Gastroesophageal sphincter (tissue), 3 donors: Measurements from ENCODE around the gene NAA38.

Source experiments
- CTCF ChIP-seq, 4 experiments: fragments of 200-600 bp in 2 of 4; fragments of 450-650 bp in 2 of 4; sonication (generic) in 1 of 4; IDR thresholded peaks; one replicate each; pipeline ENCODE4 v1.5.1; 2017 to 2019; ENCODE audit warnings: antibody characterized with exemption in 4 of 4, mild to moderate bottlenecking in 2 of 4, moderate library complexity in 2 of 4
- EP300 ChIP-seq: sonication (generic); formaldehyde crosslinking; IDR thresholded peaks from one replicate; pipeline ENCODE4 v1.6.1; 2017; ENCODE audit warnings: antibody characterized with exemption, mild to moderate bottlenecking
- POLR2A ChIP-seq, 2 donors: fragments of 450-650 bp; IDR thresholded peaks; one replicate each; pipeline ENCODE4 v1.6.1; 2017; ENCODE audit warnings: antibody characterized with exemption in 2 of 2, mild to moderate bottlenecking in 2 of 2, moderate library complexity in 1 of 2
- POLR2AphosphoS5 ChIP-seq: sonication (generic); formaldehyde crosslinking; IDR thresholded peaks from one replicate; pipeline ENCODE4 v1.6.1; 2017; ENCODE audit warnings: antibody characterized with exemption

DNA sequence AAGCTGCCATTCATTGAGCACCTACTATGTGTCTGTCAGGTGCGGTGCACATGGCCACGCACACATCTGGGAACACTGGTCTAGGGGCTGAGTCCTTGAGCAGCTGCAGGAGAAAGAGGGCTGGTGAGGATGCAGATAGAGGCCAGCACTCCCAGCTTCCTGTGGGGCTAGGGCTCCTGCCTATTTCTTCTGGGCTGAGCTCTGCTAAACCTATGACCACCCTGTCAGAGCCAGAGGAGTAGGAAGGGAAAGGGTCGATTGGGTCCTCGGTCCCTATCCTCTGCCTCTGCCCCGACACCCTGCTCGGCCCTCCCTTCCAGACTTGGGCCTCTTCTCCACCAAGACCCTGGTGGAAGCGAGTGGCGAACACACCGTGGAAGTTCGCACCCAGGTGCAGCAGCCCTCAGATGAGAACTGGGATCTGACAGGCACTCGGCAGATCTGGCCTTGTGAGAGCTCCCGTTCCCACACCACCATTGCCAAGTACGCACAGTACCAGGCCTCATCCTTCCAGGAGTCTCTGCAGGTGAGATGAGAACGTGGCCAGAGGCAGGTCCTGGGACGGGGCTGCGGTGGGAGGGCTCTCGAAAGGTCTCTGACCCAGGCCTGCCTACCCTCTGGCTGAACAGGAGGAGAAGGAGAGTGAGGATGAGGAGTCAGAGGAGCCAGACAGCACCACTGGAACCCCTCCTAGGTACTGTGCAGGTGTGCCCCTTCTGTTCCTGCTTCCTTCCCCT is 6.5 kb downstream of the NAA38 start:
- no peak for TF ChIP-seq CTCF (IDR thresholded peaks at IDR 0.05)
- TF ChIP-seq POLR2AphosphoS5: no peak
- TF ChIP-seq POLR2A (IDR thresholded peaks at IDR 0.05): no peak
- TF ChIP-seq EP300: no peak
